Keratinocyte (primary cell): Measurements from ENCODE around the gene DNAJC27. TPM values are rescaled to one million over a fixed set of nuclear protein-coding genes. Genes with fewer than 3 reads are reported as not detected.

ENCODE experiments used
- DNase-seq: peaks from one replicate; pipeline ENCODE4 v3.0.0-alpha.2; 2011; ENCODE audit warnings: low read depth, missing footprints, low spot score
- FAIRE-seq: peaks from 2 replicates; lab custom pipeline; 2011; peaks lifted over from hg19 to GRCh38; lab: Jason Lieb, UNC
- H2AFZ ChIP-seq: 2 replicates; pipeline ENCODE4 v1.6.0; 2012; ENCODE audit warnings: low read length, control low read depth, inconsistent platforms; ENCODE audit not compliant: control insufficient read depth
- H3K27ac ChIP-seq: 2 replicates; pipeline ENCODE4 v1.5.1; 2011; ENCODE audit warnings: low read length; ENCODE audit not compliant: control insufficient read depth, insufficient read depth
- H3K27me3 ChIP-seq: 3 replicates; pipeline ENCODE4 v1.6.0; 2011; ENCODE audit warnings: low read length; ENCODE audit not compliant: control insufficient read depth, insufficient read depth; ENCODE audit errors: extremely low read depth
- H3K36me3 ChIP-seq, 2 experiments: 2 replicates in 1 of 2; 3 replicates in 1 of 2; pipeline ENCODE4 v1.5.1; 2011; ENCODE audit warnings: low read length in 2 of 2, mild to moderate bottlenecking in 1 of 2; ENCODE audit not compliant: control insufficient read depth in 2 of 2, insufficient read depth in 2 of 2; ENCODE audit errors: extremely low read depth in 1 of 2
- H3K4me1 ChIP-seq: 3 replicates; pipeline ENCODE4 v1.5.1; 2011; ENCODE audit warnings: low read length; ENCODE audit not compliant: control insufficient read depth, insufficient read depth; ENCODE audit errors: extremely low read depth
- H3K4me2 ChIP-seq: 3 replicates; pipeline ENCODE4 v1.6.0; 2011; ENCODE audit warnings: low read depth, low read length; ENCODE audit not compliant: control insufficient read depth, insufficient read depth; ENCODE audit errors: extremely low read depth
- H3K4me3 ChIP-seq, 3 experiments: fragments of 200-600 bp in 1 of 3; sonication (generic) in 1 of 3; 2 replicates in 2 of 3; 3 replicates in 1 of 3; pipeline ENCODE4 v1.5.1; 2011 to 2016; ENCODE audit warnings: low read length in 3 of 3, mild to moderate bottlenecking in 3 of 3, control low read depth in 2 of 3, inconsistent platforms in 1 of 3, low read depth in 1 of 3, mixed read lengths in 1 of 3, mixed run types in 1 of 3, moderate library complexity in 1 of 3; ENCODE audit not compliant: control insufficient read depth in 2 of 3, insufficient read depth in 2 of 3; ENCODE audit errors: extremely low read depth in 1 of 3
- H3K79me2 ChIP-seq: 2 replicates; pipeline ENCODE4 v1.6.0; 2012; ENCODE audit warnings: low read length; ENCODE audit not compliant: control insufficient read depth, insufficient read depth
- H3K9ac ChIP-seq: 3 replicates; pipeline ENCODE4 v1.6.0; 2011; ENCODE audit warnings: low read length; ENCODE audit not compliant: control insufficient read depth, insufficient read depth; ENCODE audit errors: extremely low read depth
- H3K9me1 ChIP-seq: 3 replicates; pipeline ENCODE4 v1.6.0; 2011; ENCODE audit warnings: low read length; ENCODE audit not compliant: control insufficient read depth, insufficient read depth; ENCODE audit errors: extremely low read depth
- H3K9me3 ChIP-seq: 2 replicates; pipeline ENCODE4 v1.5.1; 2012; ENCODE audit warnings: low read depth, low read length; ENCODE audit not compliant: control insufficient read depth
- H4K20me1 ChIP-seq: 3 replicates; pipeline ENCODE4 v1.6.0; 2011; ENCODE audit warnings: low read length; ENCODE audit not compliant: control insufficient read depth, insufficient read depth; ENCODE audit errors: extremely low read depth
- CTCF ChIP-seq, 3 experiments: IDR thresholded peaks in 1 of 3; conservative IDR thresholded peaks in 1 of 3; optimal IDR thresholded peaks in 1 of 3; 2 replicates in 2 of 3; 3 replicates in 1 of 3; pipeline versions ENCODE3 to v1.5.1; 2011; ENCODE audit warnings: low read length in 3 of 3, mild to moderate bottlenecking in 3 of 3, moderate library complexity in 2 of 3, control low read depth in 1 of 3, inconsistent platforms in 1 of 3; ENCODE audit not compliant: insufficient read depth in 2 of 3; ENCODE audit errors: extremely low read depth in 1 of 3
- EZH2 ChIP-seq: IDR thresholded peaks from one replicate; pipeline ENCODE4 v1.6.1; 2012; ENCODE audit warnings: inconsistent platforms, mild to moderate bottlenecking, low read length, moderate library complexity
- dilution Hi-C: fragments of 300-500 bp; cut with MboI; formaldehyde crosslinking; loops from one replicate; pipeline ENCODE4 v1.7.0; 2020; ENCODE audit warnings: low sequenced_read_pairs; ENCODE audit not compliant: extremely low pct_ligation_motif_present
- polyA plus RNA-seq, 5 experiments: library from polyadenylated mRNA; depleted of rRNA in 3 of 5; stranded (reverse) in 3 of 5; stranded (forward) in 1 of 5; unstranded in 1 of 5; fragments of >200 nt; gene quantifications; 1 replicate in 1 of 5; 2 replicates in 3 of 5; 3 replicates in 1 of 5; pipeline versions ENCODE4 v1.2.1 to v1.2.3, GENCODE V29; 2011 to 2012; ENCODE audit warnings: missing spikeins in 2 of 5, low read depth in 1 of 5, low replicate concordance in 1 of 5

Gene DNAJC27
- polyA plus RNA-seq, 1 donor (not counting 4 experiments of a cell fraction or from before 2014, with no cell fraction given), result 3.4 TPM

DNA sequence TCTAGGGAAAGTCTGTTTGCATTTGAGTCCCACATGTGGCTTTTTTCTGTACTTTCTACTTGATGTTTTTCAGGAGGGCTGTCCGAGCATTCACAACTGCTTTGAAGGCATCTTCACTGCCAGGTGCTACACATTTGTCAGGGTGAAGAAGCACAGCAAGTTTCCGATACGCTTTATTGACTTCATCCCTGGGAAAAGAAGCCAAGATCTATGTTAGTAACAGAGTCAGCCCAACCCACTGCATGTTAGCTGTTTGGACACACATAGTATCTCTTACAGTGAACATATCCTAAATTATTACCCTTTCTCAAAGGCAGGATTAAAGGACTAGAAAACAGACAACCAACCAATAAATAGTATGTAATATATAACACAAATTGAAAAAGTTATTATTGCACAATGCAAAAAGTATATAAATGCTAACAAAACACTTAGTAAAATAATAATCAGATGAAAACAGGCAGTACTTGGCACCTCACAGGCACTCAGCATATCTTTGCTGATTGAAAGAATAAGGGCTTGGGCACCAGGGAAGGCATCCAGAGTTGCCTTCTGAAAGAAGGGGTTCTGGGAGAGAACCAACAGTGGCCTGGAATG, 24.1 kb downstream of the DNAJC27 start:
- dilution Hi-C loops, result no loop called here
- no peak overlapping the region for H3K4me3 ChIP-seq
- H3K9me1 ChIP-seq, result no peaks in the 10 kb centered on the region

GRCh38 chr2:24945907-24946306, 25.8 kb downstream of the DNAJC27 start:
- FAIRE-seq, result peak; percentile 64
- no peak overlapping the region for H3K9ac ChIP-seq
- no peak for DNase-seq
- H3K27ac ChIP-seq, result no peak overlapping the region
- H3K9me3 ChIP-seq, result no peaks in the 10 kb centered on the region
- H3K9me1 ChIP-seq, result no peaks in the 10 kb centered on the region
- TF ChIP-seq EZH2, result no peak
- no peak overlapping the region for H3K4me3 ChIP-seq
- no peaks in the 10 kb centered on the region for H3K79me2 ChIP-seq
- H3K4me1 ChIP-seq, result peaks cover 7% of the 10 kb centered on the region
- no peak overlapping the region for H3K4me2 ChIP-seq
- dilution Hi-C loops, result no loop called here
- H3K36me3 ChIP-seq, result peaks cover 5 to 6% of the 10 kb centered on the region in 2 experiments
- H2AFZ ChIP-seq, result no peak overlapping the region
- no peaks in the 10 kb centered on the region for H4K20me1 ChIP-seq
- no peaks in the 10 kb centered on the region for H3K27me3 ChIP-seq

More for the DNA sequence above, 24.1 kb downstream of the DNAJC27 start:
- peaks cover 5 to 6% of the 10 kb centered on the region in 2 experiments for H3K36me3 ChIP-seq
- H3K4me1 ChIP-seq, result peaks cover 7% of the 10 kb centered on the region
- H3K9me3 ChIP-seq, result no peaks in the 10 kb centered on the region
- no peaks in the 10 kb centered on the region for H3K27me3 ChIP-seq
- TF ChIP-seq EZH2, result no peak
- TF ChIP-seq CTCF (optimal IDR thresholded peaks at IDR 0.05 in 1 of 3, IDR thresholded peaks at IDR 0.05 in 1 of 3, conservative IDR thresholded peaks at IDR 0.05 in 1 of 3; ENCODE audit: extremely low read depth in 1 of 3, insufficient read depth in 2 of 3, low read length in 3 of 3), result no peak
- H4K20me1 ChIP-seq, result no peaks in the 10 kb centered on the region
- H3K9ac ChIP-seq, result no peak overlapping the region
- H3K27ac ChIP-seq, result no peak overlapping the region
- no peaks in the 10 kb centered on the region for H3K79me2 ChIP-seq
- H3K4me2 ChIP-seq, result no peak overlapping the region
- FAIRE-seq, result no peak
- no peak overlapping the region for H2AFZ ChIP-seq
- no peak for DNase-seq
